Pancreas (tissue), 10 donors: Measurements from ENCODE around the gene SLC19A1. TPM values are rescaled to one million over a fixed set of nuclear protein-coding genes. Genes with fewer than 3 reads are reported as not detected.

Experiments
- ATAC-seq, 4 donors: fragments of 200-7000 bp; cut with Tn5 transposase; one replicate each; pipeline versions ENCODE4 v1.8.0 to v1.9.1; 2020; ENCODE audit warnings: mild to moderate bottlenecking in 4 of 4, moderate library complexity in 4 of 4
- DNase-seq, 6 donors: peaks; one replicate each; pipeline ENCODE4 v3.0.0-alpha.2; 2020
- FAIRE-seq: peaks from 2 replicates; lab custom pipeline; 2012; peaks lifted over from hg19 to GRCh38; lab: Jason Lieb, UNC
- H3K27ac ChIP-seq, 4 donors: fragments of 200-600 bp; sonication (generic); 1 replicate in 3 of 4; 2 replicates in 1 of 4; pipeline versions ENCODE4 v1.5.0 to v1.8.0; 2020
- H3K27me3 ChIP-seq, 4 donors: fragments of 200-600 bp; one replicate each; pipeline ENCODE4 v1.8.0; 2021
- H3K36me3 ChIP-seq, 3 donors: fragments of 200-600 bp; sonication (generic) in 1 of 3; one replicate each; pipeline versions ENCODE4 v1.5.0 to v1.8.0; 2020 to 2021
- H3K4me1 ChIP-seq, 3 donors: fragments of 200-600 bp; one replicate each; pipeline ENCODE4 v1.8.0; 2021
- H3K4me3 ChIP-seq, 4 donors: fragments of 200-600 bp; sonication (generic) in 2 of 4; one replicate each; pipeline versions ENCODE4 v1.5.0 to v1.8.0; 2020 to 2021
- H3K9me3 ChIP-seq, 4 donors: fragments of 200-600 bp; one replicate each; pipeline ENCODE4 v1.8.0; 2021
- CTCF ChIP-seq, 4 donors: fragments of 200-600 bp; sonication (generic) in 3 of 4; IDR thresholded peaks; one replicate each; pipeline versions ENCODE4 v1.5.0 to v1.8.0; 2021; ENCODE audit warnings: antibody characterized with exemption in 4 of 4
- WGBS, 2 donors: extraction: QIAGEN DNeasy Blood & Tissue Kit; methylation state at CpG; one replicate each; pipeline ENCODE4 v1.1.7; 2013; 5-methylcytosine and 5-hydroxymethylcytosine counted together
- intact Hi-C, 3 donors: fragments of 100-400 bp; cut with DNase I; formaldehyde crosslinking; loops; one replicate each; pipeline versions ENCODE4 v1.11.1 to v1.14.2; 2022
- polyA plus RNA-seq, 2 donors: library from polyadenylated mRNA; stranded (reverse); fragments of 200-250 nt; gene quantifications; one replicate each; pipeline ENCODE4 v1.2.3, GENCODE V29; 2013
- total RNA-seq, 6 donors: library from RNA; stranded (reverse); fragmentation: NEBNext Ultra II Directional in 4 of 6; extraction: Animal tissue kit (Norgen Biotek cat#: 25700) in 4 of 6; gene quantifications; one replicate each; pipeline versions ENCODE4 v1.2.1 to v1.2.4, GENCODE V29; 2021 to 2023
- donor health status: healthy with polysubstance abuse.
- donor health status: DM: no; HTN: no; CAD: no; lungs with moderate emphysema.
- donor health status: DM: no; HTN: no; CAD: no.
- donor health status: control.
- donor health status: control.
- donor health status: Bipolar disorder and iron deficiency.
- donor health status: DM: yes; HTN: yes; CAD: no.
- donor health status: DM: no; HTN: no; CAD: no.
- donor health status: DM: no; HTN: no; CAD: no.
- donor health status: DM: yes; HTN: yes; CAD: no.

Gene SLC19A1
- total RNA-seq = 1 to 10 TPM; 4.4 to 5.9 (median 4.9) TPM
- 10 to 100 TPM in 1 of 2 donors, 1 to 10 TPM in 1; 9.8 to 11.2 TPM for polyA plus RNA-seq

- H3K9me3 ChIP-seq = no peaks in the 10 kb centered on the region
- peak; percentile 86 to 95 (median 92) for ATAC-seq
- H3K27me3 ChIP-seq = no peaks in the 10 kb centered on the region
- no peaks in the 10 kb centered on the region for H3K36me3 ChIP-seq
- intact Hi-C loops = no loop called here
- FAIRE-seq = no peak
- no peaks in the 10 kb centered on the region for H3K4me1 ChIP-seq
- TF ChIP-seq CTCF (IDR thresholded peaks at IDR 0.05) = peak in 1 of 4 donors; percentile 17
- peak; percentile 44 to 89 (median 74) for DNase-seq
- no peak within 1 kb of the TSS for H3K27ac ChIP-seq
- WGBS, 2 donors = 1% methylated on average over 27 to 59 of the region's 59 CpGs
- H3K4me3 ChIP-seq = peak within 1 kb of the TSS; percentile 42 to 60 (median 55)
Observed at GRCh38 chr21:45542242-45542666, at the start of gene SLC19A1. Gene SLC19A1, minus strand, starts transcription at chr21:45542440. Its CDS starts 4,481 bp downstream, at chr21:45537959.

GRCh38 chr21:45591619-45592207 is 49.5 kb upstream of the SLC19A1 start:
- peak overlapping the region in 1 of 4 donors; percentile 27 for H3K27ac ChIP-seq
- 79 to 85% methylated on average over 9 of the region's 9 CpGs for WGBS, 2 donors
- H3K4me3 ChIP-seq = peak overlapping the region in 1 of 4 donors; percentile 65
- no peaks in the 10 kb centered on the region for H3K27me3 ChIP-seq
- H3K9me3 ChIP-seq = no peaks in the 10 kb centered on the region
- DNase-seq = peak in 1 of 6 donors; percentile 23
- no peaks in the 10 kb centered on the region for H3K36me3 ChIP-seq
- no peak for FAIRE-seq
- ATAC-seq = no peak
- H3K4me1 ChIP-seq = peaks cover 0 to 15% (median 0%) of the 10 kb centered on the region in 3 donors
- TF ChIP-seq CTCF (IDR thresholded peaks at IDR 0.05) = no peak
- intact Hi-C loops = no loop called here

GRCh38 chr21:45590726-45591618 is 48.7 kb upstream of the SLC19A1 start:
- intact Hi-C loops = no loop called here
- peaks cover 0 to 15% (median 0%) of the 10 kb centered on the region in 3 donors for H3K4me1 ChIP-seq
- H3K27me3 ChIP-seq = no peaks in the 10 kb centered on the region
- no peaks in the 10 kb centered on the region for H3K9me3 ChIP-seq
- 10 to 11% methylated on average over 28 to 53 of the region's 53 CpGs for WGBS, 2 donors
- TF ChIP-seq CTCF (IDR thresholded peaks at IDR 0.05) = no peak
- H3K36me3 ChIP-seq = no peaks in the 10 kb centered on the region
- peak overlapping the region in 1 of 4 donors; percentile 13 for H3K27ac ChIP-seq
- H3K4me3 ChIP-seq = peak overlapping the region; percentile 40 to 65 (median 51)
- DNase-seq (peak in 5 of 6 donors; percentile 34 to 85 (median 64)), ATAC-seq (peak; percentile 75 to 84 (median 79)), FAIRE-seq (no peak)

- Histone ChIP-seq H3K4me3 (peak overlapping the region; percentile 40 to 65 (median 51)), H3K27ac (no peak overlapping the region), H3K4me1 (peaks cover 0 to 15% (median 0%) of the 10 kb centered on the region in 3 donors), H3K27me3 (no peaks in the 10 kb centered on the region), H3K36me3 (no peaks in the 10 kb centered on the region), H3K9me3 (no peaks in the 10 kb centered on the region)
- intact Hi-C loops = no loop called here
- TF ChIP-seq CTCF (IDR thresholded peaks at IDR 0.05) = no peak
- no peak for FAIRE-seq
- 1 to 5% methylated on average over 28 to 46 of the region's 46 CpGs for WGBS, 2 donors
- peak; percentile 61 to 93 (median 76) for DNase-seq
- peak; percentile 85 to 90 (median 89) for ATAC-seq
Observed at GRCh38 chr21:45590246-45590725, 48.0 kb upstream of the SLC19A1 start.
